ENCODE results near the gene RSKR.
A peak's percentile ranks its signal among the peaks of the same experiment; 100 is the strongest.

RSKR gene

DNA sequence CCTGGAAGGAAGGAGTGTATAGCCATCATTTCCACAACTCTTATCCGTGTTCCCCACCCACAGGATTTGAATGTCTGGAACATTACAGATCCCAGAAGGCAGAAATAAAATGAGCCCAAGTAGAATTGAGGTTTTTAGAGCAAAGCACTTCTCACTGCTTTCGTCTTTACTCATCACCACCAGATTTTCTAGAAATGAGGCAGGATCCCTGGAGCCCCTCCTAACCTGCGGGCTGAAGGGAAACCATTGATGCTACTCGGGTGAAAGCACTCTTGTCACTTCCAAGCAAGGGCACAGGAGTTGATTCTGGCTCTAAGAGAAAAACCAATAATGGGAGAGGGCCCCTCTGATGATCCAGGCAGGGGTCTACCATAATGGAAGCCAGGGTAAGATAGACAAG lies 34.5 kb downstream of the RSKR start:
- no peak overlapping the region for H3K4me2 ChIP-seq (ENCODE audit: low read depth, low read length)
- 0 out of 2 replicates have a peak, but pooled peaks cover 14% of the 10 kb centered on the region for H3F3A ChIP-seq (ENCODE audit: insufficient read depth, low read length)
- TF ChIP-seq EZH2 (optimal IDR thresholded peaks at IDR 0.05; ENCODE audit: low read depth, low read length) (no peak), EZH2phosphoT487 (IDR thresholded peaks at IDR 0.05; ENCODE audit: low read length) (no peak)
- TF ChIP-seq, protein P1, sequence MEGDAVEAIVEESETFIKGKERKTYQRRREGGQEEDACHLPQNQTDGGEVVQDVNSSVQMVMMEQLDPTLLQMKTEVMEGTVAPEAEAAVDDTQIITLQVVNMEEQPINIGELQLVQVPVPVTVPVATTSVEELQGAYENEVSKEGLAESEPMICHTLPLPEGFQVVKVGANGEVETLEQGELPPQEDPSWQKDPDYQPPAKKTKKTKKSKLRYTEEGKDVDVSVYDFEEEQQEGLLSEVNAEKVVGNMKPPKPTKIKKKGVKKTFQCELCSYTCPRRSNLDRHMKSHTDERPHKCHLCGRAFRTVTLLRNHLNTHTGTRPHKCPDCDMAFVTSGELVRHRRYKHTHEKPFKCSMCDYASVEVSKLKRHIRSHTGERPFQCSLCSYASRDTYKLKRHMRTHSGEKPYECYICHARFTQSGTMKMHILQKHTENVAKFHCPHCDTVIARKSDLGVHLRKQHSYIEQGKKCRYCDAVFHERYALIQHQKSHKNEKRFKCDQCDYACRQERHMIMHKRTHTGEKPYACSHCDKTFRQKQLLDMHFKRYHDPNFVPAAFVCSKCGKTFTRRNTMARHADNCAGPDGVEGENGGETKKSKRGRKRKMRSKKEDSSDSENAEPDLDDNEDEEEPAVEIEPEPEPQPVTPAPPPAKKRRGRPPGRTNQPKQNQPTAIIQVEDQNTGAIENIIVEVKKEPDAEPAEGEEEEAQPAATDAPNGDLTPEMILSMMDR (IDR thresholded peaks at IDR 0.05; ENCODE audit: low read length) = no peak
- no peak for DNase-seq
- no peak overlapping the region for H3K27ac ChIP-seq (ENCODE audit: low read length)
- H3K4me1 ChIP-seq (ENCODE audit: low read length) = no peaks in the 10 kb centered on the region; the same call in 1 of the 2 replicates
- H3K9me2 ChIP-seq (replicated peaks; ENCODE audit: insufficient read depth, low read length) = no peaks in the 10 kb centered on the region
- H4K20me1 ChIP-seq (ENCODE audit: insufficient read depth, low read length) = no peaks in the 10 kb centered on the region
- no peaks in the 10 kb centered on the region; the same call in 1 of the 2 replicates for H3K36me3 ChIP-seq (replicated peaks; ENCODE audit: insufficient read depth, low read length)
- H3K4me3 ChIP-seq (ENCODE audit: low read length) = no peak overlapping the region
- H3K9ac ChIP-seq (ENCODE audit: low read length) = no peak overlapping the region
- H3K79me2 ChIP-seq (ENCODE audit: low read length) = no peaks in the 10 kb centered on the region
- H2AFZ ChIP-seq (ENCODE audit: low read length) = no peak overlapping the region
- H3K9me3 ChIP-seq (replicated peaks; ENCODE audit: insufficient read depth, low read length) = no peaks in the 10 kb centered on the region
- H3K27me3 ChIP-seq (replicated peaks; ENCODE audit: insufficient read depth, low read length) = no peaks in the 10 kb centered on the region

DNA sequence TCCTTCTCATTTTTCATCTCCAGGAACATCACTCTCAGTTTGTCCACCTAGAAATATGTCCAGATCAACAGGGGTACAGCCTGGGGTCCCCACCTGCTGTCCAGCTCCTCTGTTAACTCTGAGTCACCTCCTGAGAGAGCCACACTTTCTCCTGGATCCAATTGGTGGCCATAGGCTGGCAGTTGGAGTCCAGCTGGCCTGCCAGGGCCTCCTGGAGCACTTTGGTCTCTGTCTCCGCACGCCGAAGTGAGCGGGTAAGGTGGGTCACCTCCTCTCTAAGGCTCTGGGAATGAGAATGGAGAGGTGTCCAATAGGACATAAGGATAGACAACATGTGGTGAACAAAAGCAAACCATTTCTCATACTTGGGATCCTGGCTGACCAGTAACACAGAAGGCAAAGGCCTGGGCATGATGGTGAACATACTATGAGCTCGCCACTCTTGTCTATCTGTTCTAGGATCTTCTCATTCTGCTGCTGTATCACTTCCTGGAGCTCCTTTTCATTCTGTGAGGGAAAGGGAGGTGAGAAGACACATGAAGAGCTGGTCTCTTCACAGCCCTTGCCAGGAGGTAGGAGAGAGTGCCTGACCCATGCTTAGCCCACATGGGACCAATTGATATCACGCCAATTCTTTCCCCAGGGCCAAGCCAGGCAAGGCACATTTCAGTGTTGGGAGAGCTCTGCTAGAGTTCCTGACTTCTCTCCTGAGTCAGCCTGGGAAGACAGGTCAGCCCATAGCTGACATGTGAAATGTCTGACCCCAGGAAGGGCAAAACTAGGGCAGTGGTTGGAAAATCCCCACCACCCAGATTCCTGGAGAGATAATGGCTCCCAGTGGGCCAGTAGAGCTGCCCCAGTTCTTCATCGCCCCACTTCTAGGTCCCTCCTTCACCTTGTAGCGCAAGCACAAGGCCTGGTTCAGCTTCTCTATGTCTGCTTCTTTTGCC lies 35.5 kb downstream of the RSKR start:
- Histone ChIP-seq H4K20me1 (ENCODE audit: insufficient read depth, low read length) (no peaks in the 10 kb centered on the region), H3K9ac (ENCODE audit: low read length) (no peak overlapping the region), H3K9me2 (replicated peaks; ENCODE audit: insufficient read depth, low read length) (no peaks in the 10 kb centered on the region), H3K27me3 (replicated peaks; ENCODE audit: insufficient read depth, low read length) (no peaks in the 10 kb centered on the region), H3K4me3 (ENCODE audit: low read length) (no peak overlapping the region), H3K27ac (ENCODE audit: low read length) (no peak overlapping the region), H3K79me2 (ENCODE audit: low read length) (no peaks in the 10 kb centered on the region), H3F3A (ENCODE audit: insufficient read depth, low read length) (0 out of 2 replicates have a peak, but pooled peaks cover 14% of the 10 kb centered on the region), H3K36me3 (replicated peaks; ENCODE audit: insufficient read depth, low read length) (no peaks in the 10 kb centered on the region; the same call in 1 of the 2 replicates), H3K4me2 (ENCODE audit: low read depth, low read length) (no peak overlapping the region), H3K4me1 (ENCODE audit: low read length) (no peaks in the 10 kb centered on the region; the same call in 1 of the 2 replicates), H2AFZ (ENCODE audit: low read length) (no peak overlapping the region), H3K9me3 (replicated peaks; ENCODE audit: insufficient read depth, low read length) (no peaks in the 10 kb centered on the region)
- DNase-seq = no peak
- TF ChIP-seq EZH2phosphoT487 (IDR thresholded peaks at IDR 0.05; ENCODE audit: low read length) (no peak), EZH2 (optimal IDR thresholded peaks at IDR 0.05; ENCODE audit: low read depth, low read length) (no peak)
- TF ChIP-seq, protein P1 (IDR thresholded peaks at IDR 0.05; ENCODE audit: low read length) = no peak

DNA sequence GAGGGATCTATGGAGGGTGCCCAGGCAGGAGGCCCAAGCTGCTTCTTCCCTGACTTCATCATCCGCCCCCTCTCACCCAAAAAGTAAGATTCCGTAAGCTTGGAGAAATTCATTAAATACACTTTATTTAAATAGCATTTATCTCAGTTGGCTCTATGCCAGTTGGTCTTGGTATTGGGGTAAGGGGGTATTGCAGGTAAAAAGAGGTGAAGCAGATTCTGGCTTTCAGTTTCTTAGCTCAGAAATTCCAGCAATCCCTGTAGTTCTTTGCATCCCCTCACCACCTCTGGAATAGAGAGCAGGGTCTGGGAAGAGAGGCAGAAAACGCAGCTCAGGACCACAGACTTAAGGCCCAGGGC lies 36.5 kb downstream of the RSKR start:
- no peaks in the 10 kb centered on the region for H3K36me3 ChIP-seq (replicated peaks; ENCODE audit: insufficient read depth, low read length)
- H3F3A ChIP-seq (ENCODE audit: insufficient read depth, low read length) = 0 out of 2 replicates have a peak, but pooled peaks cover 14% of the 10 kb centered on the region
- H3K9ac ChIP-seq (ENCODE audit: low read length) = no peak overlapping the region
- H4K20me1 ChIP-seq (ENCODE audit: insufficient read depth, low read length) = no peaks in the 10 kb centered on the region
- no peak overlapping the region for H3K4me3 ChIP-seq (ENCODE audit: low read length)
- H3K4me1 ChIP-seq (ENCODE audit: low read length) = peaks cover under 1% of the 10 kb centered on the region; the same call in 1 of the 2 replicates
- H2AFZ ChIP-seq (ENCODE audit: low read length) = 0 out of 2 replicates have a peak overlapping the region, but pooled peaks have one; percentile 25
- no peak for DNase-seq
- no peak overlapping the region for H3K4me2 ChIP-seq (ENCODE audit: low read depth, low read length)
- no peaks in the 10 kb centered on the region for H3K9me3 ChIP-seq (replicated peaks; ENCODE audit: insufficient read depth, low read length)
- H3K27ac ChIP-seq (ENCODE audit: low read length) = peak overlapping the region; percentile 28; the same call in 1 of the 2 replicates
- H3K79me2 ChIP-seq (ENCODE audit: low read length) = no peaks in the 10 kb centered on the region
- no peaks in the 10 kb centered on the region for H3K9me2 ChIP-seq (replicated peaks; ENCODE audit: insufficient read depth, low read length)
- no peaks in the 10 kb centered on the region for H3K27me3 ChIP-seq (replicated peaks; ENCODE audit: insufficient read depth, low read length)
- no peak for TF ChIP-seq EZH2 (optimal IDR thresholded peaks at IDR 0.05; ENCODE audit: low read depth, low read length)
- TF ChIP-seq EZH2phosphoT487 (IDR thresholded peaks at IDR 0.05; ENCODE audit: low read length) = no peak
- TF ChIP-seq, protein P1 (IDR thresholded peaks at IDR 0.05; ENCODE audit: low read length) = no peak
